GM13977 (cell line): ENCODE measurements around the gene LIPK.

Source experiments
- DNase-seq: peaks from one replicate; pipeline ENCODE4 v3.0.0; 2012; ENCODE audit warnings: low spot score
- CTCF ChIP-seq: IDR thresholded peaks from 2 replicates; pipeline ENCODE4 v1.5.1; 2012; ENCODE audit warnings: mild to moderate bottlenecking, control low read depth; ENCODE audit not compliant: insufficient read depth; ENCODE audit errors: extremely low read depth, missing control alignments
- in situ Hi-C: fragments of 300-500 bp; cut with MboI; formaldehyde crosslinking; loops from one replicate; pipeline ENCODE4 v1.12.0; 2022; ENCODE audit warnings: low sequenced_read_pairs, low pct_unique_long_range_greater_than_20kb, mixed read lengths, inconsistent platforms; ENCODE audit not compliant: unreplicated experiment

The LIPK gene

GRCh38 chr10:88664142-88664541 is 41.9 kb upstream of the LIPK start, which contains the start of gene LIPF:
TSS of gene LIPF (plus strand) at chr10:88664442. CDS start at chr10:88667298, 2,856 bp downstream.
- in situ Hi-C loops = no loop called here
- TF ChIP-seq CTCF = no peak
- DNase-seq = no peak

GRCh38 chr10:88668465-88668864 is 37.6 kb upstream of the LIPK start:
- TF ChIP-seq CTCF = no peak
- no peak for DNase-seq
- in situ Hi-C loops = no loop called here

- no peak for TF ChIP-seq CTCF
- in situ Hi-C loops = no loop called here
- DNase-seq = peak; percentile 35
These were observed 35.6 kb upstream of the LIPK start for GRCh38 chr10:88670497-88670896.

GRCh38 chr10:88672041-88672440 is 34.0 kb upstream of the LIPK start:
- TF ChIP-seq CTCF = no peak
- no peak for DNase-seq
- in situ Hi-C loops = no loop called here

- in situ Hi-C loops = no loop called here
- DNase-seq = no peak
- TF ChIP-seq CTCF = no peak
These were observed 29.6 kb upstream of the LIPK start for GRCh38 chr10:88676283-88677060.

- DNase-seq = no peak
- in situ Hi-C loops = loop anchor here (10.0 kb wide), 1 partner anchor 124 kb away; the partner anchor contains the start of gene LIPM
- TF ChIP-seq CTCF = no peak
These were observed 25.1 kb upstream of the LIPK start for GRCh38 chr10:88680958-88681357.

GRCh38 chr10:88682491-88682890 is 23.6 kb upstream of the LIPK start:
- in situ Hi-C loops = loop anchor here (10.0 kb wide), 1 partner anchor 122 kb away; the partner anchor contains the start of gene LIPM
- no peak for DNase-seq
- no peak for TF ChIP-seq CTCF
